Transverse colon (tissue), 4 donors: ENCODE measurements around the gene MXRA8.

Source experiments
- EP300 ChIP-seq: sonication (generic); formaldehyde crosslinking; IDR thresholded peaks from one replicate; pipeline ENCODE4 v1.6.1; 2017; ENCODE audit warnings: antibody characterized with exemption, low read depth
- POLR2A ChIP-seq: fragments of 450-650 bp; IDR thresholded peaks from one replicate; pipeline ENCODE4 v1.6.1; 2016; ENCODE audit warnings: antibody characterized with exemption, mild to moderate bottlenecking, moderate library complexity
- POLR2AphosphoS5 ChIP-seq, 3 donors: sonication (generic); formaldehyde crosslinking; IDR thresholded peaks; one replicate each; pipeline ENCODE4 v1.6.1; 2016; ENCODE audit warnings: antibody characterized with exemption in 3 of 3
- TF ChIP-seq, protein P1 (sequence below), 5 experiments: fragments of 200-600 bp in 3 of 5; fragments of 450-650 bp in 2 of 5; sonication (generic) in 3 of 5; IDR thresholded peaks; 1 replicate in 2 of 5; 2 replicates in 3 of 5; pipeline ENCODE4 v1.5.1; 2016 to 2017; ENCODE audit warnings: antibody characterized with exemption in 5 of 5, inconsistent platforms in 3 of 5, mild to moderate bottlenecking in 2 of 5, moderate library complexity in 1 of 5

DNA sequence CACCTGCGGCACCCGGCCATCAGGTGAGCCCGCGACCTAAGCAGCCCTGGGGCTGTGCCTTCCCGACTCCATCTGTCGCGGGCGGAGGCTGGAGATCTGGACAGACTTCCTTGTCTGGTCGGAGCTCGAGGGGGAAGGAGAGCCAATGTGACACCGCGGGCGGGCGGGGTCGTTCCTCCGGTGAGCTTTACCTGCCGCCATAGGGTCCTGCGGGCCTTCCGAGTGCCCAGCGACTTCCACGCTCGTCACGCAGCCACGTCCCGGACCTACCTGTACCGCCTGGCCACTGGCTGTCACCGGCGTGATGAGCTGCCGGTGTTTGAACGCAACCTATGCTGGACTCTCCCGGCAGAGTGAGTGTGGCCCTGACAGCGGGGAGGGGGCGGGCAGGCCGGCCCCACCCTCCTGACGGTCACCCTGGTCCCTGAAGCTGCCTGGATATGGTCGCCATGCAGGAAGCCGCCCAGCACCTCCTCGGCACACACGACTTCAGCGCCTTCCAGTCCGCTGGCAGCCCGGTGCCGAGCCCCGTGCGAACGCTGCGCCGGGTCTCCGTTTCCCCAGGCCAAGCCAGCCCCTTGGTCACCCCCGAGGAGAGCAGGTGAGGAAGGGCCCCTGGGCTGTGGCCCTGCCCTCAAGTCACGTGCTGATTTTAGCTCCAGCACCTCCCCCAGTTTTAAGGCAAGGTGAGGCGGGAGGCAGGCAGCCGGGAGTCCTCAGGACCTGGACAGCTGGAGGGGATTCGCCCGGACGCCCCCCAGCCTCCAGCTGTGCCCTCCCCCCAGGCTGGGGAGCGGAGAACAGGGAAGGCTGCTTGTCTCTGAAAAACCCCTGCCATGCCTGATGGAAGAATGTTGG lies 48.9 kb downstream of the MXRA8 start:
- TF ChIP-seq, protein P1, sequence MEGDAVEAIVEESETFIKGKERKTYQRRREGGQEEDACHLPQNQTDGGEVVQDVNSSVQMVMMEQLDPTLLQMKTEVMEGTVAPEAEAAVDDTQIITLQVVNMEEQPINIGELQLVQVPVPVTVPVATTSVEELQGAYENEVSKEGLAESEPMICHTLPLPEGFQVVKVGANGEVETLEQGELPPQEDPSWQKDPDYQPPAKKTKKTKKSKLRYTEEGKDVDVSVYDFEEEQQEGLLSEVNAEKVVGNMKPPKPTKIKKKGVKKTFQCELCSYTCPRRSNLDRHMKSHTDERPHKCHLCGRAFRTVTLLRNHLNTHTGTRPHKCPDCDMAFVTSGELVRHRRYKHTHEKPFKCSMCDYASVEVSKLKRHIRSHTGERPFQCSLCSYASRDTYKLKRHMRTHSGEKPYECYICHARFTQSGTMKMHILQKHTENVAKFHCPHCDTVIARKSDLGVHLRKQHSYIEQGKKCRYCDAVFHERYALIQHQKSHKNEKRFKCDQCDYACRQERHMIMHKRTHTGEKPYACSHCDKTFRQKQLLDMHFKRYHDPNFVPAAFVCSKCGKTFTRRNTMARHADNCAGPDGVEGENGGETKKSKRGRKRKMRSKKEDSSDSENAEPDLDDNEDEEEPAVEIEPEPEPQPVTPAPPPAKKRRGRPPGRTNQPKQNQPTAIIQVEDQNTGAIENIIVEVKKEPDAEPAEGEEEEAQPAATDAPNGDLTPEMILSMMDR (IDR thresholded peaks at IDR 0.05) = no peak
- TF ChIP-seq POLR2A (no peak), POLR2AphosphoS5 (IDR thresholded peaks at IDR 0.05) (no peak), EP300 (no peak)
